IMR-90 (cell line): ENCODE measurements around the gene PAWR.

ENCODE experiments used
- POLR2A ChIP-seq: IDR thresholded peaks from 2 replicates; pipeline ENCODE4 v1.6.1; 2012; ENCODE audit warnings: mild to moderate bottlenecking, low read depth, low read length
- TF ChIP-seq, protein P1 (sequence below): conservative IDR thresholded peaks from 2 replicates; pipeline ENCODE4 v1.5.1; 2012; ENCODE audit warnings: mild to moderate bottlenecking, low read depth, low read length, improper control_type of control experiment

GRCh38 chr12:79676579-79676978 lies 14.2 kb downstream of the PAWR start:
- TF ChIP-seq, protein P1, sequence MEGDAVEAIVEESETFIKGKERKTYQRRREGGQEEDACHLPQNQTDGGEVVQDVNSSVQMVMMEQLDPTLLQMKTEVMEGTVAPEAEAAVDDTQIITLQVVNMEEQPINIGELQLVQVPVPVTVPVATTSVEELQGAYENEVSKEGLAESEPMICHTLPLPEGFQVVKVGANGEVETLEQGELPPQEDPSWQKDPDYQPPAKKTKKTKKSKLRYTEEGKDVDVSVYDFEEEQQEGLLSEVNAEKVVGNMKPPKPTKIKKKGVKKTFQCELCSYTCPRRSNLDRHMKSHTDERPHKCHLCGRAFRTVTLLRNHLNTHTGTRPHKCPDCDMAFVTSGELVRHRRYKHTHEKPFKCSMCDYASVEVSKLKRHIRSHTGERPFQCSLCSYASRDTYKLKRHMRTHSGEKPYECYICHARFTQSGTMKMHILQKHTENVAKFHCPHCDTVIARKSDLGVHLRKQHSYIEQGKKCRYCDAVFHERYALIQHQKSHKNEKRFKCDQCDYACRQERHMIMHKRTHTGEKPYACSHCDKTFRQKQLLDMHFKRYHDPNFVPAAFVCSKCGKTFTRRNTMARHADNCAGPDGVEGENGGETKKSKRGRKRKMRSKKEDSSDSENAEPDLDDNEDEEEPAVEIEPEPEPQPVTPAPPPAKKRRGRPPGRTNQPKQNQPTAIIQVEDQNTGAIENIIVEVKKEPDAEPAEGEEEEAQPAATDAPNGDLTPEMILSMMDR, result no peak
- TF ChIP-seq POLR2A, result no peak
